Mesendoderm (in vitro differentiated cells): ENCODE measurements around the gene BRPF1.
A peak's percentile ranks its signal among the peaks of the same experiment; 100 is the strongest.

Experiments used
- DNase-seq: peaks from one replicate; pipeline ENCODE4 v3.0.0; 2013
- H2AK5ac ChIP-seq: 2 replicates; pipeline ENCODE4 v1.6.1; 2013; ENCODE audit warnings: low read length, inconsistent platforms
- H2BK120ac ChIP-seq: 2 replicates; pipeline ENCODE4 v1.6.1; 2013; ENCODE audit warnings: low read depth, mild to moderate bottlenecking, low read length, moderate library complexity, mixed read lengths
- H2BK15ac ChIP-seq: replicated peaks from 2 replicates; pipeline ENCODE4 v1.6.1; 2013; ENCODE audit warnings: low read depth, mild to moderate bottlenecking, moderate library complexity
- H2BK5ac ChIP-seq: 2 replicates; pipeline ENCODE4 v1.6.1; 2013; ENCODE audit warnings: low read length, inconsistent platforms
- H3K18ac ChIP-seq: 2 replicates; pipeline ENCODE4 v1.6.1; 2013; ENCODE audit warnings: mild to moderate bottlenecking, low read length, mixed read lengths
- H3K23ac ChIP-seq: one replicate; pipeline ENCODE4 v1.6.1; 2013; ENCODE audit warnings: low read length
- H3K27ac ChIP-seq: 2 replicates; pipeline ENCODE4 v1.5.1; 2013; ENCODE audit warnings: low read depth, mild to moderate bottlenecking, inconsistent platforms, low read length, moderate library complexity
- H3K27me3 ChIP-seq: 2 replicates; pipeline ENCODE4 v1.6.1; 2013; ENCODE audit warnings: low read length, control low read depth, mild to moderate bottlenecking, inconsistent platforms; ENCODE audit not compliant: insufficient read depth, poor library complexity
- H3K36me3 ChIP-seq: 2 replicates; pipeline ENCODE4 v1.6.1; 2013; ENCODE audit warnings: low read length, inconsistent platforms; ENCODE audit not compliant: control insufficient read depth, insufficient read depth
- H3K4ac ChIP-seq: one replicate; pipeline ENCODE4 v1.6.1; 2013; ENCODE audit warnings: low read depth, mild to moderate bottlenecking, low read length, moderate library complexity
- H3K4me1 ChIP-seq: 2 replicates; pipeline ENCODE4 v1.6.1; 2013; ENCODE audit warnings: low read depth, low read length, inconsistent platforms; ENCODE audit not compliant: control insufficient read depth
- H3K4me2 ChIP-seq: 2 replicates; pipeline ENCODE4 v1.6.1; 2013; ENCODE audit warnings: low read length
- H3K4me3 ChIP-seq: 2 replicates; pipeline ENCODE4 v1.5.1; 2013; ENCODE audit warnings: mild to moderate bottlenecking, low read length
- H3K56ac ChIP-seq: one replicate; pipeline ENCODE4 v1.6.1; 2013; ENCODE audit warnings: low read length
- H3K79me1 ChIP-seq: 2 replicates; pipeline ENCODE4 v1.6.1; 2013; ENCODE audit warnings: low read length, inconsistent platforms
- H3K79me2 ChIP-seq: 2 replicates; pipeline ENCODE4 v1.6.1; 2013; ENCODE audit warnings: mild to moderate bottlenecking, low read length; ENCODE audit not compliant: control insufficient read depth, insufficient read depth
- H3K9ac ChIP-seq: 2 replicates; pipeline ENCODE4 v1.6.1; 2013; ENCODE audit warnings: low read length, inconsistent platforms
- H4K5ac ChIP-seq: one replicate; pipeline ENCODE4 v1.6.1; 2013; ENCODE audit warnings: low read length
- H4K8ac ChIP-seq: one replicate; pipeline ENCODE4 v1.6.1; 2013; ENCODE audit warnings: low read depth, mild to moderate bottlenecking, control low read depth, low read length, moderate library complexity
- WGBS: extraction: QIAGEN DNeasy Blood & Tissue Kit; methylation state at CpG from one replicate; pipeline ENCODE4 v1.1.7; 2013; ENCODE audit warnings: low lambda C conversion rate, missing lambda C conversion rate; ENCODE audit not compliant: insufficient coverage; ENCODE audit errors: extremely low coverage; 5-methylcytosine and 5-hydroxymethylcytosine counted together

Gene BRPF1

GRCh38 chr3:9749296-9749644 is 17.7 kb downstream of the BRPF1 start:
- Histone ChIP-seq H3K4me1 (peaks cover 4% of the 10 kb centered on the region), H3K18ac (no peak overlapping the region), H4K8ac (no peak overlapping the region), H2BK5ac (peak overlapping the region; percentile 58), H3K27ac (peak overlapping the region; percentile 89), H2BK120ac (no peak overlapping the region), H3K4me2 (peak overlapping the region; percentile 87), H3K36me3 (peaks cover 15% of the 10 kb centered on the region), H3K56ac (peak overlapping the region; percentile 92), H3K9ac (peak overlapping the region; percentile 92), H3K27me3 (no peaks in the 10 kb centered on the region), H3K79me2 (peaks cover 2% of the 10 kb centered on the region), H2AK5ac (no peak overlapping the region), H3K4ac (peak overlapping the region; percentile 73), H3K4me3 (peak overlapping the region; percentile 66), H2BK15ac (no peak overlapping the region), H3K79me1 (peaks cover 6% of the 10 kb centered on the region), H3K23ac (peak overlapping the region; percentile 74), H4K5ac (no peak overlapping the region)
- WGBS: no CpG with 5 or more reads among the region's 19 CpGs
- no peak for DNase-seq

GRCh38 chr3:9749645-9750555 is 18.4 kb downstream of the BRPF1 start, which contains the start of gene OGG1:
Gene OGG1 (plus strand): TSS chr3:9749952. CDS start chr3:9750287, 335 bp downstream.
- Histone ChIP-seq H3K23ac (peak within 1 kb of the TSS; percentile 74), H3K79me1 (peaks cover 6% of the 10 kb centered on the region), H3K36me3 (peaks cover 14% of the 10 kb centered on the region), H3K9ac (peak within 1 kb of the TSS; percentile 92), H3K27me3 (no peaks in the 10 kb centered on the region), H3K79me2 (peaks cover 2% of the 10 kb centered on the region), H3K4me2 (peak within 1 kb of the TSS; percentile 90), H3K27ac (peak within 1 kb of the TSS; percentile 90), H2BK5ac (peak within 1 kb of the TSS; percentile 95), H2BK120ac (no peak within 1 kb of the TSS), H2BK15ac (no peak within 1 kb of the TSS), H4K5ac (no peak within 1 kb of the TSS), H2AK5ac (no peak within 1 kb of the TSS), H3K56ac (peak within 1 kb of the TSS; percentile 97), H3K4ac (peak within 1 kb of the TSS; percentile 73), H3K4me3 (peak within 1 kb of the TSS; percentile 81), H3K4me1 (peaks cover 4% of the 10 kb centered on the region), H3K18ac (no peak within 1 kb of the TSS), H4K8ac (peak within 1 kb of the TSS; percentile 67)
- no CpG with 5 or more reads among the region's 60 CpGs for WGBS
- DNase-seq: peak; percentile 99

GRCh38 chr3:9750556-9751411 is 19.2 kb downstream of the BRPF1 start:
- H3K4me1 ChIP-seq: peaks cover 4% of the 10 kb centered on the region
- H2AK5ac ChIP-seq: peak overlapping the region; percentile 46
- H4K5ac ChIP-seq: no peak overlapping the region
- H2BK120ac ChIP-seq: no peak overlapping the region
- H3K23ac ChIP-seq: no peak overlapping the region
- H2BK5ac ChIP-seq: no peak overlapping the region
- H3K27me3 ChIP-seq: no peaks in the 10 kb centered on the region
- no CpG with 5 or more reads among the region's 17 CpGs for WGBS
- H3K36me3 ChIP-seq: peaks cover 7% of the 10 kb centered on the region
- no peak for DNase-seq
- peak overlapping the region; percentile 97 for H3K56ac ChIP-seq
- H3K79me1 ChIP-seq: peaks cover 6% of the 10 kb centered on the region
- peak overlapping the region; percentile 8 for H3K4ac ChIP-seq
- H4K8ac ChIP-seq: no peak overlapping the region
- H3K4me3 ChIP-seq: peak overlapping the region; percentile 81
- H3K4me2 ChIP-seq: peak overlapping the region; percentile 90
- no peak overlapping the region for H3K18ac ChIP-seq
- H3K79me2 ChIP-seq: peaks cover 2% of the 10 kb centered on the region
- peak overlapping the region; percentile 79 for H3K9ac ChIP-seq
- no peak overlapping the region for H2BK15ac ChIP-seq
- no peak overlapping the region for H3K27ac ChIP-seq

- H3K4me3 ChIP-seq: no peak overlapping the region
- no peak overlapping the region for H4K8ac ChIP-seq
- peaks cover 3% of the 10 kb centered on the region for H3K36me3 ChIP-seq
- no peak overlapping the region for H3K4ac ChIP-seq
- H3K23ac ChIP-seq: no peak overlapping the region
- DNase-seq: no peak
- no peak overlapping the region for H2BK120ac ChIP-seq
- H3K27ac ChIP-seq: no peak overlapping the region
- no CpG with 5 or more reads among the region's 8 CpGs for WGBS
- H3K18ac ChIP-seq: no peak overlapping the region
- no peaks in the 10 kb centered on the region for H3K27me3 ChIP-seq
- no peak overlapping the region for H3K56ac ChIP-seq
- no peak overlapping the region for H2BK5ac ChIP-seq
- peaks cover 4% of the 10 kb centered on the region for H3K4me1 ChIP-seq
- H3K79me1 ChIP-seq: peaks cover 6% of the 10 kb centered on the region
- H2BK15ac ChIP-seq: no peak overlapping the region
- no peak overlapping the region for H3K4me2 ChIP-seq
- no peak overlapping the region for H4K5ac ChIP-seq
- H3K9ac ChIP-seq: no peak overlapping the region
- peaks cover 2% of the 10 kb centered on the region for H3K79me2 ChIP-seq
- H2AK5ac ChIP-seq: no peak overlapping the region
Observed at GRCh38 chr3:9754678-9755077, 23.1 kb downstream of the BRPF1 start.

GRCh38 chr3:9757427-9757826 is 25.9 kb downstream of the BRPF1 start:
- Histone ChIP-seq H2BK120ac (no peak overlapping the region), H4K8ac (no peak overlapping the region), H3K36me3 (peaks cover 3% of the 10 kb centered on the region), H3K4ac (no peak overlapping the region), H4K5ac (no peak overlapping the region), H3K56ac (no peak overlapping the region), H3K23ac (no peak overlapping the region), H3K79me2 (no peaks in the 10 kb centered on the region), H2AK5ac (no peak overlapping the region), H3K27ac (no peak overlapping the region), H3K18ac (no peak overlapping the region), H2BK15ac (no peak overlapping the region), H3K4me3 (no peak overlapping the region), H3K4me1 (no peaks in the 10 kb centered on the region), H3K9ac (no peak overlapping the region), H3K27me3 (no peaks in the 10 kb centered on the region), H2BK5ac (no peak overlapping the region), H3K79me1 (no peaks in the 10 kb centered on the region), H3K4me2 (no peak overlapping the region)
- WGBS: no CpG with 5 or more reads among the region's 13 CpGs
- no peak for DNase-seq
